ENCODE measurements around the gene COPG1.

COPG1 gene

DNA sequence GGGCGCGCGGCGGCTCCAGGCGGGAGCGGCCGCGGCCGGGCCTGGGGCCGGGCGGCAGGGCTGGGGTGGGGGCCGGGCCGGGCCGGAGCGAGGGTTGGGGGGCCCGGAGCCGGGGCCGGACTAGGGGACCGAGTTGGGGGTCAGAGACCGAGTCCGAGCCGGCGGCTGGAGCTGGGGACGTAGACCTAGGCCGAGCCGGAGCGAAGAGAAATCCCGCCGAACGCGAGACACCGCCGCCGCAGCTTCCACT, 66.5 kb downstream of the COPG1 start:
- DNase-seq, result no peak

DNA sequence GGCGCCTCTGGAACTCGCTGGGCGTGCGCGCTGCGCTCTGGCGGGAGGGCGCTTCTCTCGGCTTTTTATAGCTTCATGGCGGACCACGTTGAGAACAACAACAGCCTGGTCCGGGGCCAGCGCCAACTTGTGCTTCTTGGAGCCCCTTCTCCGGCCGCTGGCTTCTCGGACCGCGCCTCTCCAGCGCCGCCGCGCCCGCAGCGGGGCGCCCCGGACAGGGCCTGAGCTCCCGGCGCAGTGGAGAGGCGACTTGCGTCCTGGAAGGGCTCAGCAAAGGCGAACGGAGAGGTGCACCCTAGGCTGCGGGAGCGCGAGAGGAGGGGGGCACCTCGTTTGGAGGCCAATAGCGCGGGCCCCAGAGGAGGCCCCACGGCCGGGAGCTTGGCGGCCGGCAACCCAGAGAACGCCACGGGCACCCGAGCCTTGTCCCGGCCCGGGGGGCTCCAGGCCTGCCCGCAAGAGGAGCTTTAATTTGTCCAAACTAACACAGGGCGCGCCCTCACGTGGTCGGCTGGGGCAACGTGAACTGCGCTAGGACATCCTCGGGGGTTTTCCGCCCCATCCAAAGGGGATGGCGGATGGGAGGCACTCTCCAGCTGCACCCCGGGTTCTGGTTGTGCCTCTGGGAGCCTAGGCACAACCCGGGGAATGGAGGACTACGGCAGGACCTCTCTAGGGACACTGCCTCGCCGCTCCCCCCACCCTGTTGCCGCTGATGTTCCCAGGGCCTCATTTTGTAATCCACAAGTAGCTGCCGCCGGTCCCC, 67.0 kb downstream of the COPG1 start:
- DNase-seq, result peak; percentile 93

- no peak for DNase-seq
Observed at GRCh38 chr3:129317014-129317771, 67.8 kb downstream of the COPG1 start.

DNA sequence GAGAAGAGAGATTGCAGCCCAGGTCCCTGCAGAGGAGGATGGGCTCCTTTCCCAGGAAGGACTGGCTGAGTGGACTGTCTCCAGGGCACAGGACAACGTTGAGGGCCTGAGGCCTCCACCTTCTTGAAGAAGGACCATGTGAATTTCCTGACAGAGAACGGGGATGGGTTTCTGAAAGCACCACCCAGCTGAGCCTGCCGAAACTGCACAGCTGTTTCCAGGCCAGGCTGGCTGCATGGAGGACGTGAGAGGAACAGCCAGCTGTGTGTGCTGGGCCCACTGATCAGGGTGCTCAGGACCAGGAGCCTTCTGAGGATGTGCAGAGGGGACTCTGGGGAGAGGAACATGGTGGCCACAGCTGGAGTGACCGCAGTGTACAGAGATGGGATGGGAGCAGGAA, 68.4 kb downstream of the COPG1 start:
- DNase-seq, result no peak

DNA sequence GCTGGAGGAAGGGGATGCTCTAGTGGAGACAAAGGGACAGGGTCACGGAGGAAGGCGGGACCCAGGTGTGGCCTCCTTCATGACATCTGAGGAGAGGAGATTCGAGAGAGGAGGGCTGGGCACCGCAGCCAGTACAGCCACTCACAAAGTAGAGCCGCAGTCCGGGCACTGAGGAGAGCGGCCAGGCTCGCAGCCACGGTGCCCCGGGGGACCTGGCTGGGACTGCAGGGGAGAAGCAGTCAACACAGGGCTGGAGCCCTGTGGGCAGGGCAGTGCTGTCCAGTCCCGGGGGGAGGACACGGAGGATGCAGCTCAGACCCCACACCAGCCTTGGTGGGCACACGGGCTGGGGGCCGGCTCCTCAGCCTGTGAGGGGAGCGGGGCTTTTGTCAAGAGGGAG, 69.5 kb downstream of the COPG1 start:
- DNase-seq, result no peak

DNA sequence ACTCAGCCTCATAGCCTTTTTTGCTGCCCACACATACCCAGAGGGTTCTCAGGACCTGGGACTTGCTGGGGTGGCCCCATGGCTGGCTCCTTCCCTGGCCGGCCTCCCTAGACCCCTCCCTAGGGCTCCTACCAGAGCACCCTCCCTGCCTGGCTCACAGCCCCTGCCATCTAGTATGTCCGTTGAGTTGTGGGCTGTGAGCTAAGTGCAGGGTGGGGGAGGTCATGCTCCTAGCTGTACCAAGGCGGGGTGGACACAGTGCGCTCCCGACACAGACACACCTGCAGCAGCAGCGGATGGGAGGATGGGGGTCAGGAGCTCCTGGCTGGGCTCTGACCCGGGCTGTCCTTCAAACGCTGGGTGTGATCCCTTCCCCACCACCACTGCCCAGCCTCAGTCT, 70.9 kb downstream of the COPG1 start:
- DNase-seq, result no peak

DNA sequence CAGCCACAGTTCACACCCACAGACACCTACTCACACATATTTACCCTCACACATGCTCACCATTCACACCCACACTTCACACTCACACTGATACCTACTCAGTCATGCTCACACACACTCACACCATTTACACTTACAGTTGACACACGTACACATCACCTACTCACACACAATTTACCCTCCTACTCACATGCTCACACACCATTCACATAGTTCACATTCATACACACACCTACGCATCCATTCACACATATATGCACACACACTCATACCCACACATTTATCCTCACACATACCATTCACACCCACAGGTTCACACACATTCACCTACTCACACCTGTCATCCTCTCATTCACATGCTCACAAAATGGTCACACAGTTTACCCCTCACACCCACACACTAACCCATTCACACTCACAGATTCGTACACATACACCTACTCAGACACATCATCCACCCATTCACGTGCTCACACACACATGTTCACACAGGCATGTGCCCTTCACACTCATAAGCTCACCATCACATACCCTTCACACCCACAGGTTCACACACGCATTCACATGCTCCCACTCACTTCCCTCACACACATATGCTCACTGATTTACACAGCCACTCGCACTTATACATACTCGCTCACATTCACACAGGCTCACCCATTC, 71.5 kb downstream of the COPG1 start:
- no peak for DNase-seq

DNA sequence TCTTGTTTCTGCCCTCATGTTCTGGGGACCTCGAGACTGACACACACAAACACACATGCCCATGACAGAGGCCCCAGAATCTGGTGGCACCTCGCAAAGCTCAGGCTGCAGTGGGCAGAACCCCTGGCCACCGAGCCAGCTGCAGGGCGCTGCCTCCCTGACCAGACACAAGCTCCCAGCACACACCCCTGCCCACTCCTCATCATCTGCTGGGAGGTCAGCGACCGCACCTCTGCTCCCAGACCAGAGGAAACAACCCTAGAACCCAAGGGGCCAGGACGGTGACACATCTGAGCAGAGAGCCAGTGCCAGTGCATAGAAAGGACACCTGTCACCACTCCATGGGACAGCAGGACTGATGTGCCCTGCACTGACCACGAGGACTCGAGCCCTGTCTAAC, 72.5 kb downstream of the COPG1 start:
- DNase-seq, result no peak

DNA sequence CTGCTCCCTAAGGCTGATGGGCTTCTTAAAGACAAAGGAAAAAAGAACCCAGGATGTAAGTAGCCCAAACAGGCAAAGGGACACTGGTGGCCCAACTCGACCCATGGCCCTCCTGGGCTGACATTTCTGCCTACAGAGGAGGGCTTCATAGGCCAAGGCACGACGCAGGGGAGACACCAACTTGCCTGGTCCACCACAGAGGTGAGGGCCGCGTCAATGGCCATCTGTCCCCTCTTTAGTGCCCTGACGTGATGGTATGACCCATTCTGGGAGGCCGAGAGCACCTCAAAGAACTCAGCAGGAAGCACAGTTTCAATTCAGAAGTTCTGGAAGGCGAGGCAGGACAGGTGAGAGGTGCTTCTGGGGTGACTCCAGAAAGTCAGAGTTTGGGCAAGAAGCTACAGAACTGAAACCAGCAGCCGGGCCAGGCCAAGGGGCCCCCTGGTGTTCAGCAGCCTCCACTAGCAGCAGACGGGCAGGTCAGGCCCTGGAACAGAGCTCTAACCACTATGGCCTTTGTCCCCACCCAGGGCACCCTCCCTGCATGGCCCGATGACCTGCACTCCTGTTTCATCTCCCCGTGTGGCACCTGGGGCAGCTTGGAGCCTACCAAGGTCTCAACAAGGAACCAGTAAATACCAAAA, 74.4 kb downstream of the COPG1 start:
- no peak for DNase-seq

GRCh38 chr3:129324855-129325254, 75.4 kb downstream of the COPG1 start:
- no peak for DNase-seq

DNA sequence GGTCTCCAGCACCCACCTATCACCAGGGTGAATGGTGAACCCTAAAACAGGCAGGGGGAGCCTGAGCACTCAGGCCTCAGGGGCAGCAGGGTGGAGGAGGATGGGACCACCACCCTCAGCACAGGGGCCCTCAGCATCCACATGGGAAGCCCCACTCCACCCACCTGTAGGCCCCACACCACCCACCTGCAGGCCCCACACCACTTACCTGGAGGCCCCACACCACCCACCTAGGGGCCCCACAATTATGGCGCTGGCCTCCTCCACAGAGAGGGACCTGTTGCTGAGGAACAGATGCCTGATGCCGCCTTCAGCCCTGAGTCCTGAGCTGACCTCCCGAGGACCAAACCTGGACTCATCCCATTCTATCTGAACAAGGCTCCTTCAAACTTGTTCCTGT, 76.0 kb downstream of the COPG1 start:
- DNase-seq, result no peak

DNA sequence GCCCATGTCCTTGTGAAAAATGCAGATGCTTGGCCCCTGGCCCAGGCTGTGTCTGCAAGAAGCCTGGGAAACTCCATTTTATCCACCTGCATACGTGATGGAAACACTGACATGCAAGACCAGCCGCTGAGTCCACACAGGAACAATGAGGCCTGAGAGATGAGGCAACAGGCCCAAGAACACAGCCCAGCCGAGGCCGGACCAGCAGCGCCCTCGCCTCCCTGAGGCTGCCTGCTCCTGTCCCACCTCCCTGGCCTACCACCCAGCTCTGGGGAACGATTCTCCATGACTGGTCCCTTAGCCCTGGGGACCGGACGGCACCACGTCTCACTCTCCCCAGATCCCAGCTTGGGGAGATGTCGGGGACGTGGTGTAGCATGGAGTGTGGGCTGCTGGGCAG, 76.7 kb downstream of the COPG1 start:
- no peak for DNase-seq

- DNase-seq, result no peak
Observed at GRCh38 chr3:129326595-129326994, 77.2 kb downstream of the COPG1 start.
